ENCODE results near the gene LCN12.

GRCh38 chr9:136927343-136928271, 24.5 kb upstream of the LCN12 start:
- TF ChIP-seq CTCF (IDR thresholded peaks at IDR 0.05) (no peak), POLR2A (IDR thresholded peaks at IDR 0.05) (no peak)
